Endothelial cell of umbilical vein (primary cell): Measurements from ENCODE around the gene RPS21. TPM values are rescaled to one million over a fixed set of nuclear protein-coding genes. Genes with fewer than 3 reads are reported as not detected.

Experiments
- BruUV-seq: library from RNA; stranded (reverse); fragments of 400-500 nt; replicated peaks from 2 replicates; lab custom pipeline; 2021; lab: Mats Ljungman, UMichigan
- CTCF ChIA-PET: fragments of 300-600, 350-600 bp; sonication (Branson Sonifier 250); formaldehyde crosslinking; loops from one replicate; lab custom pipeline; 2021; ENCODE audit warnings: antibody characterized with exemption, inconsistent platforms; lab: Charles Lee
- POLR2A ChIA-PET: fragments of 300-600, 350-600 bp; sonication (Branson Sonifier 250); formaldehyde crosslinking; loops from one replicate; lab custom pipeline; 2021; ENCODE audit warnings: antibody characterized with exemption, inconsistent platforms; lab: Charles Lee
- DNase-seq: peaks from one replicate; pipeline ENCODE4 v3.0.0-alpha.2; 2011; ENCODE audit warnings: low read depth, low spot score
- FAIRE-seq: peaks from 2 replicates; lab custom pipeline; 2011; peaks lifted over from hg19 to GRCh38; lab: Jason Lieb, UNC
- H2AFZ ChIP-seq: 2 replicates; pipeline ENCODE4 v1.6.0; 2012; ENCODE audit warnings: low read depth, low read length, control low read depth, inconsistent platforms
- H3K27ac ChIP-seq: 2 replicates; pipeline ENCODE4 v1.5.1; 2011; ENCODE audit warnings: low read depth, mild to moderate bottlenecking, control low read depth, low read length, moderate library complexity; ENCODE audit not compliant: insufficient read depth
- H3K27me3 ChIP-seq, 2 experiments: 2 replicates each; pipeline versions ENCODE4 v1.6.0 to v1.6.1; 2011; ENCODE audit warnings: low read length in 2 of 2, mixed read lengths in 1 of 2; ENCODE audit not compliant: control insufficient read depth in 2 of 2, insufficient read depth in 2 of 2
- H3K36me3 ChIP-seq, 2 experiments: 2 replicates in 1 of 2; 3 replicates in 1 of 2; pipeline ENCODE4 v1.5.1; 2011; ENCODE audit warnings: low read length in 2 of 2, mild to moderate bottlenecking in 1 of 2, moderate library complexity in 1 of 2; ENCODE audit not compliant: control insufficient read depth in 2 of 2, insufficient read depth in 2 of 2; ENCODE audit errors: extremely low read depth in 1 of 2
- H3K4me1 ChIP-seq: 3 replicates; pipeline ENCODE4 v1.5.1; 2011; ENCODE audit warnings: mild to moderate bottlenecking, low read length; ENCODE audit not compliant: control insufficient read depth, insufficient read depth; ENCODE audit errors: extremely low read depth
- H3K4me2 ChIP-seq: 2 replicates; pipeline ENCODE4 v1.6.1; 2011; ENCODE audit warnings: low read length, control low read depth, mixed read lengths; ENCODE audit not compliant: insufficient read depth
- H3K4me3 ChIP-seq, 3 experiments: fragments of 200-600 bp in 1 of 3; sonication (generic), shearing (Covaris generic) in 1 of 3; replicated peaks in 1 of 3; 2 replicates each; pipeline ENCODE4 v1.5.1; 2011 to 2016; ENCODE audit warnings: control low read depth in 3 of 3, low read length in 3 of 3, mild to moderate bottlenecking in 2 of 3, inconsistent platforms in 1 of 3, low read depth in 1 of 3, moderate library complexity in 1 of 3; ENCODE audit not compliant: insufficient read depth in 1 of 3
- H3K79me2 ChIP-seq: 2 replicates; pipeline ENCODE4 v1.6.0; 2012; ENCODE audit warnings: low read length, inconsistent platforms; ENCODE audit not compliant: control insufficient read depth, insufficient read depth
- H3K9ac ChIP-seq: replicated peaks from 2 replicates; pipeline ENCODE3; 2011; ENCODE audit warnings: low read length, control low read depth; ENCODE audit not compliant: insufficient read depth; ENCODE audit errors: extremely low read depth
- H3K9me1 ChIP-seq: replicated peaks from 3 replicates; pipeline ENCODE4 v1.6.0; 2011; ENCODE audit warnings: mild to moderate bottlenecking, low read length; ENCODE audit not compliant: control insufficient read depth, insufficient read depth; ENCODE audit errors: extremely low read depth
- H3K9me3 ChIP-seq: replicated peaks from 2 replicates; pipeline ENCODE4 v1.5.1; 2012; ENCODE audit warnings: low read length, inconsistent platforms; ENCODE audit not compliant: control insufficient read depth, insufficient read depth
- H4K20me1 ChIP-seq: replicated peaks from 2 replicates; pipeline ENCODE3; 2011; ENCODE audit warnings: mild to moderate bottlenecking, low read length; ENCODE audit not compliant: control insufficient read depth, insufficient read depth; ENCODE audit errors: extremely low read depth
- EZH2 ChIP-seq: IDR thresholded peaks from 2 replicates; pipeline ENCODE4 v1.6.1; 2012; ENCODE audit warnings: borderline replicate concordance, low read depth, mild to moderate bottlenecking, moderate library complexity, low read length, inconsistent platforms; ENCODE audit not compliant: severe bottlenecking
- FOS ChIP-seq: IDR thresholded peaks from 2 replicates; pipeline ENCODE4 v1.6.1; 2011; ENCODE audit warnings: mild to moderate bottlenecking, low read length, moderate library complexity, borderline replicate concordance; ENCODE audit not compliant: insufficient read depth
- GATA2 ChIP-seq: IDR thresholded peaks from 2 replicates; pipeline ENCODE4 v1.7.0; 2011; ENCODE audit warnings: low read depth, mild to moderate bottlenecking, moderate library complexity, mixed read lengths, low read length; ENCODE audit not compliant: insufficient read length, insufficient read depth
- JUN ChIP-seq: IDR thresholded peaks from 2 replicates; pipeline ENCODE4 v1.6.1; 2011; ENCODE audit warnings: borderline replicate concordance, low read depth; ENCODE audit not compliant: insufficient read length, insufficient read depth
- MYC ChIP-seq: IDR thresholded peaks from one replicate; pipeline ENCODE4 v1.6.1; 2011; ENCODE audit warnings: mild to moderate bottlenecking, low read depth, low read length
- POLR2A ChIP-seq: IDR thresholded peaks from 2 replicates; pipeline ENCODE4 v1.6.1; 2012; ENCODE audit warnings: low read depth, mild to moderate bottlenecking, control low read depth, low read length
- POLR2AphosphoS5 ChIP-seq: IDR thresholded peaks from 2 replicates; pipeline ENCODE4 v1.6.1; 2012; ENCODE audit warnings: low read depth, mild to moderate bottlenecking, control low read depth, low read length, moderate library complexity; ENCODE audit not compliant: insufficient read depth
- dilution Hi-C: fragments of 300-500 bp; cut with MboI; formaldehyde crosslinking; loops from one replicate; pipeline ENCODE4 v1.15.0; 2019; ENCODE audit warnings: low sequenced_read_pairs; ENCODE audit not compliant: extremely low pct_ligation_motif_present
- intact Hi-C: fragments of 100-400 bp; cut with micrococcal nuclease; formaldehyde crosslinking; loops from one replicate; pipeline ENCODE4 v1.10.0; 2022
- polyA plus RNA-seq, 4 experiments: library from polyadenylated mRNA; depleted of rRNA in 3 of 4; stranded (reverse) in 3 of 4; unstranded in 1 of 4; fragments of >200 nt; gene quantifications; 2 replicates each; pipeline versions ENCODE4 v1.2.1 to v1.2.3, GENCODE V29; 2011 to 2012; ENCODE audit warnings: missing spikeins in 1 of 4
- total RNA-seq: library from RNA; stranded (reverse); gene quantifications from 2 replicates; pipeline ENCODE4 v1.2.3, GENCODE V29; 2021
- TF ChIP-seq, protein P1 (sequence below), 2 donors: IDR thresholded peaks; 1 replicate in 1 of 2; 2 replicates in 1 of 2; pipeline ENCODE4 v1.5.1; 2011; ENCODE audit warnings: low read length in 2 of 2, mild to moderate bottlenecking in 2 of 2, moderate library complexity in 2 of 2, control low read depth in 1 of 2, inconsistent platforms in 1 of 2, low read depth in 1 of 2; ENCODE audit not compliant: insufficient read depth in 1 of 2; ENCODE audit errors: extremely low read depth in 1 of 2
- TF ChIP-seq, protein P2 (sequence below): IDR thresholded peaks from 2 replicates; pipeline ENCODE4 v1.6.1; 2011; ENCODE audit not compliant: insufficient read depth, insufficient read length

RPS21 gene
- total and polyA plus RNA-seq, 2 donors (not counting 3 experiments of a cell fraction or from before 2014, with no cell fraction given) = 1,644 to 7,710 TPM

DNA sequence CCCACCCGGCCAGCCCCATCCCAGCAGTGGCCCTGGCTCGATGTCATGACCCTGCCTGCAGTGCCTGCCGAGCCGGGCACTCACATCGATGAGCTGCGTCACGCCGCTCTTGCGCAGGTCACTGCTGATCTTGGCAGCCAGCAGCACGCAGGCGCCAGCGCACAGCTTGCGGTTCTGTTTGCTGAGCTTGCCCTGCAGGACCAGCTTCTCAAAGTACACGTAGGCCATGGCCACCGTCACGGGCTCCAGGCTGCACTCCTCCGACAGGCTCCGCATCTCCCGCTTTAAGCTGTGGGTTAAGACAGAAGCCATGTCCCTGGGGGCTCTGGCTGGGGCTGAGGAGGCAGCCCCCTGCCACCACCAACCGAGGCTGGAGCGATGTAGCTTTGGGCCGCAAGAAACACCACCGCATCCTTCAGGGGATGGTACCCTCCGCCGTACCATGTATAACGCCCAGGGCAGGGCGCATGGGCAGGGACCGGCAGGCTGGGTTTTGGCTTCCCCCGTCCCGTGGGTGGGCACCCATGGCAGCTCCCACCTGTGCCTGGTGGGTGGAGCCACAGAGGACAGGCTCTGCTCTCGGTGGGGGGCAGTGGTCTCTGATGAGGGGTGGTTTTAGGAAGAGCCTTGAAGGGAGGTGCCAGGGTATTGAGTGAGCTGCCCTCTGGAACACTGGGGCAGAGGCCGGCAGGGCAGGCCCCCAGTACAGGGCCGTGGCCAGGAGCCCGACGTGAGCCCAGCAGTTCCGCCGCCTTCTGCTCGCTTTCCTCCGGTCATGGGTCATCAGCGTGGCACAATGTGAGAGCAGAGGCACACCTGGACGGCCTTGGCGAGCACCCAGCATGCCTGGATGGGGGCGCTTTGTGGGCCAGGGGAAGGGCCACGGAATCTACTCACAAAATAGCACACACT lies 4.5 kb downstream of the RPS21 start:
- H4K20me1 ChIP-seq = no peaks in the 10 kb centered on the region
- H3K4me2 ChIP-seq = no peak overlapping the region
- TF ChIP-seq, protein P1, sequence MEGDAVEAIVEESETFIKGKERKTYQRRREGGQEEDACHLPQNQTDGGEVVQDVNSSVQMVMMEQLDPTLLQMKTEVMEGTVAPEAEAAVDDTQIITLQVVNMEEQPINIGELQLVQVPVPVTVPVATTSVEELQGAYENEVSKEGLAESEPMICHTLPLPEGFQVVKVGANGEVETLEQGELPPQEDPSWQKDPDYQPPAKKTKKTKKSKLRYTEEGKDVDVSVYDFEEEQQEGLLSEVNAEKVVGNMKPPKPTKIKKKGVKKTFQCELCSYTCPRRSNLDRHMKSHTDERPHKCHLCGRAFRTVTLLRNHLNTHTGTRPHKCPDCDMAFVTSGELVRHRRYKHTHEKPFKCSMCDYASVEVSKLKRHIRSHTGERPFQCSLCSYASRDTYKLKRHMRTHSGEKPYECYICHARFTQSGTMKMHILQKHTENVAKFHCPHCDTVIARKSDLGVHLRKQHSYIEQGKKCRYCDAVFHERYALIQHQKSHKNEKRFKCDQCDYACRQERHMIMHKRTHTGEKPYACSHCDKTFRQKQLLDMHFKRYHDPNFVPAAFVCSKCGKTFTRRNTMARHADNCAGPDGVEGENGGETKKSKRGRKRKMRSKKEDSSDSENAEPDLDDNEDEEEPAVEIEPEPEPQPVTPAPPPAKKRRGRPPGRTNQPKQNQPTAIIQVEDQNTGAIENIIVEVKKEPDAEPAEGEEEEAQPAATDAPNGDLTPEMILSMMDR (IDR thresholded peaks at IDR 0.05; ENCODE audit: extremely low read depth in 1 of 2, insufficient read depth in 1 of 2, low read depth in 1 of 2, low read length in 2 of 2) = no peak
- TF ChIP-seq FOS (no peak), EZH2 (no peak), POLR2A (no peak), POLR2AphosphoS5 (no peak), JUN (no peak), MYC (no peak), GATA2 (no peak)
- TF ChIP-seq, protein P2, sequence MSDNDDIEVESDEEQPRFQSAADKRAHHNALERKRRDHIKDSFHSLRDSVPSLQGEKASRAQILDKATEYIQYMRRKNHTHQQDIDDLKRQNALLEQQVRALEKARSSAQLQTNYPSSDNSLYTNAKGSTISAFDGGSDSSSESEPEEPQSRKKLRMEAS = no peak
- H2AFZ ChIP-seq = no peak overlapping the region
- no peaks in the 10 kb centered on the region for H3K9me1 ChIP-seq
- peaks cover 29% of the 10 kb centered on the region for H3K79me2 ChIP-seq
- peaks cover 15% of the 10 kb centered on the region for H3K4me1 ChIP-seq
- H3K9ac ChIP-seq = no peak overlapping the region
- H3K27ac ChIP-seq = no peak overlapping the region
- intact Hi-C loops (no loop called here), dilution Hi-C loops (no loop called here)
- CTCF ChIA-PET = interaction anchor here (0.8 to 1.1 kb wide), 2 partner anchors 16 to 89 kb away, joined by 3 to 4 read pairs; no protein-coding TSS in a partner anchor
- H3K9me3 ChIP-seq = no peaks in the 10 kb centered on the region
- no peaks in the 10 kb centered on the region for H3K27me3 ChIP-seq
- POLR2A ChIA-PET = no interaction called here
- peaks cover 12 to 21% of the 10 kb centered on the region in 2 experiments for H3K36me3 ChIP-seq
- no TSS peak for BruUV-seq
- no peak for FAIRE-seq
- H3K4me3 ChIP-seq = no peak overlapping the region
- no peak for DNase-seq
